GM23338 (cell line): ENCODE data around the gene FASTK.

ENCODE experiments used
- CREB1 ChIP-seq: fragments of 250-450 bp; sonication (Bioruptor Pico); IDR thresholded peaks from 2 replicates; pipeline ENCODE4 v1.5.0; 2020; ENCODE audit warnings: low read depth, mild to moderate bottlenecking, moderate library complexity
- CTCF ChIP-seq, 2 experiments: fragments of 200-600 bp in 1 of 2; sonication (generic) in 1 of 2; conservative IDR thresholded peaks; 2 replicates each; pipeline versions ENCODE4 v1.5.1 to v1.6.1; 2016 to 2017; ENCODE audit warnings: antibody characterized with exemption in 2 of 2, low read depth in 2 of 2, mild to moderate bottlenecking in 2 of 2, moderate library complexity in 1 of 2
- ETS1 ChIP-seq: IDR thresholded peaks from 2 replicates; pipeline ENCODE4 v1.6.1; 2016; ENCODE audit warnings: antibody characterized with exemption
- EZH2 ChIP-seq: fragments of 200-600 bp; sonication (generic); IDR thresholded peaks from one replicate; pipeline ENCODE4 v1.8.0; 2017; ENCODE audit warnings: antibody characterized with exemption, mild to moderate bottlenecking, low read depth; ENCODE audit not compliant: unreplicated experiment
- EZH2phosphoT487 ChIP-seq: fragments of 200-600 bp; sonication (generic); IDR thresholded peaks from one replicate; pipeline ENCODE4 v1.8.1; 2018; ENCODE audit warnings: antibody characterized with exemption; ENCODE audit not compliant: unreplicated experiment
- JUNB ChIP-seq: IDR thresholded peaks from one replicate; pipeline ENCODE4 v1.6.1; 2016; ENCODE audit warnings: antibody characterized with exemption; ENCODE audit not compliant: unreplicated experiment
- NANOG ChIP-seq: IDR thresholded peaks from 2 replicates; pipeline ENCODE4 v1.6.1; 2016; ENCODE audit warnings: antibody characterized with exemption, borderline replicate concordance
- POLR2AphosphoS5 ChIP-seq: IDR thresholded peaks from 2 replicates; pipeline ENCODE4 v1.6.1; 2016; ENCODE audit warnings: antibody characterized with exemption, low read depth
- REST ChIP-seq: IDR thresholded peaks from one replicate; pipeline ENCODE4 v1.6.1; 2018; ENCODE audit warnings: antibody characterized with exemption; ENCODE audit not compliant: unreplicated experiment
- ZNF114 ChIP-seq: fragments of 250-450 bp; sonication (Bioruptor Pico); IDR thresholded peaks from 2 replicates; pipeline ENCODE4 v1.5.0; 2020; ENCODE audit warnings: mild to moderate bottlenecking, moderate library complexity
- ZNF331 ChIP-seq: fragments of 250-450 bp; sonication (Bioruptor Pico); IDR thresholded peaks from 2 replicates; pipeline ENCODE4 v1.5.0; 2020; ENCODE audit warnings: low read depth, mild to moderate bottlenecking, moderate library complexity
- TF ChIP-seq, protein P1 (sequence below): fragments of 250-450 bp; sonication (Bioruptor Pico); IDR thresholded peaks from 2 replicates; pipeline ENCODE4 v1.5.0; 2020; ENCODE audit warnings: mild to moderate bottlenecking, moderate library complexity

GRCh38 chr7:151123158-151123821 lies 42.7 kb upstream of the FASTK start:
- TF ChIP-seq CTCF (conservative IDR thresholded peaks at IDR 0.05; ENCODE audit: low read depth in 2 of 2) (no peak), EZH2 (no peak), CREB1 (CRISPR knock-in tag) (no peak), EZH2phosphoT487 (no peak), POLR2AphosphoS5 (no peak), ZNF331 (CRISPR knock-in tag) (no peak), REST (no peak), JUNB (no peak), ETS1 (no peak), ZNF114 (no peak), NANOG (no peak)
- TF ChIP-seq, protein P1, sequence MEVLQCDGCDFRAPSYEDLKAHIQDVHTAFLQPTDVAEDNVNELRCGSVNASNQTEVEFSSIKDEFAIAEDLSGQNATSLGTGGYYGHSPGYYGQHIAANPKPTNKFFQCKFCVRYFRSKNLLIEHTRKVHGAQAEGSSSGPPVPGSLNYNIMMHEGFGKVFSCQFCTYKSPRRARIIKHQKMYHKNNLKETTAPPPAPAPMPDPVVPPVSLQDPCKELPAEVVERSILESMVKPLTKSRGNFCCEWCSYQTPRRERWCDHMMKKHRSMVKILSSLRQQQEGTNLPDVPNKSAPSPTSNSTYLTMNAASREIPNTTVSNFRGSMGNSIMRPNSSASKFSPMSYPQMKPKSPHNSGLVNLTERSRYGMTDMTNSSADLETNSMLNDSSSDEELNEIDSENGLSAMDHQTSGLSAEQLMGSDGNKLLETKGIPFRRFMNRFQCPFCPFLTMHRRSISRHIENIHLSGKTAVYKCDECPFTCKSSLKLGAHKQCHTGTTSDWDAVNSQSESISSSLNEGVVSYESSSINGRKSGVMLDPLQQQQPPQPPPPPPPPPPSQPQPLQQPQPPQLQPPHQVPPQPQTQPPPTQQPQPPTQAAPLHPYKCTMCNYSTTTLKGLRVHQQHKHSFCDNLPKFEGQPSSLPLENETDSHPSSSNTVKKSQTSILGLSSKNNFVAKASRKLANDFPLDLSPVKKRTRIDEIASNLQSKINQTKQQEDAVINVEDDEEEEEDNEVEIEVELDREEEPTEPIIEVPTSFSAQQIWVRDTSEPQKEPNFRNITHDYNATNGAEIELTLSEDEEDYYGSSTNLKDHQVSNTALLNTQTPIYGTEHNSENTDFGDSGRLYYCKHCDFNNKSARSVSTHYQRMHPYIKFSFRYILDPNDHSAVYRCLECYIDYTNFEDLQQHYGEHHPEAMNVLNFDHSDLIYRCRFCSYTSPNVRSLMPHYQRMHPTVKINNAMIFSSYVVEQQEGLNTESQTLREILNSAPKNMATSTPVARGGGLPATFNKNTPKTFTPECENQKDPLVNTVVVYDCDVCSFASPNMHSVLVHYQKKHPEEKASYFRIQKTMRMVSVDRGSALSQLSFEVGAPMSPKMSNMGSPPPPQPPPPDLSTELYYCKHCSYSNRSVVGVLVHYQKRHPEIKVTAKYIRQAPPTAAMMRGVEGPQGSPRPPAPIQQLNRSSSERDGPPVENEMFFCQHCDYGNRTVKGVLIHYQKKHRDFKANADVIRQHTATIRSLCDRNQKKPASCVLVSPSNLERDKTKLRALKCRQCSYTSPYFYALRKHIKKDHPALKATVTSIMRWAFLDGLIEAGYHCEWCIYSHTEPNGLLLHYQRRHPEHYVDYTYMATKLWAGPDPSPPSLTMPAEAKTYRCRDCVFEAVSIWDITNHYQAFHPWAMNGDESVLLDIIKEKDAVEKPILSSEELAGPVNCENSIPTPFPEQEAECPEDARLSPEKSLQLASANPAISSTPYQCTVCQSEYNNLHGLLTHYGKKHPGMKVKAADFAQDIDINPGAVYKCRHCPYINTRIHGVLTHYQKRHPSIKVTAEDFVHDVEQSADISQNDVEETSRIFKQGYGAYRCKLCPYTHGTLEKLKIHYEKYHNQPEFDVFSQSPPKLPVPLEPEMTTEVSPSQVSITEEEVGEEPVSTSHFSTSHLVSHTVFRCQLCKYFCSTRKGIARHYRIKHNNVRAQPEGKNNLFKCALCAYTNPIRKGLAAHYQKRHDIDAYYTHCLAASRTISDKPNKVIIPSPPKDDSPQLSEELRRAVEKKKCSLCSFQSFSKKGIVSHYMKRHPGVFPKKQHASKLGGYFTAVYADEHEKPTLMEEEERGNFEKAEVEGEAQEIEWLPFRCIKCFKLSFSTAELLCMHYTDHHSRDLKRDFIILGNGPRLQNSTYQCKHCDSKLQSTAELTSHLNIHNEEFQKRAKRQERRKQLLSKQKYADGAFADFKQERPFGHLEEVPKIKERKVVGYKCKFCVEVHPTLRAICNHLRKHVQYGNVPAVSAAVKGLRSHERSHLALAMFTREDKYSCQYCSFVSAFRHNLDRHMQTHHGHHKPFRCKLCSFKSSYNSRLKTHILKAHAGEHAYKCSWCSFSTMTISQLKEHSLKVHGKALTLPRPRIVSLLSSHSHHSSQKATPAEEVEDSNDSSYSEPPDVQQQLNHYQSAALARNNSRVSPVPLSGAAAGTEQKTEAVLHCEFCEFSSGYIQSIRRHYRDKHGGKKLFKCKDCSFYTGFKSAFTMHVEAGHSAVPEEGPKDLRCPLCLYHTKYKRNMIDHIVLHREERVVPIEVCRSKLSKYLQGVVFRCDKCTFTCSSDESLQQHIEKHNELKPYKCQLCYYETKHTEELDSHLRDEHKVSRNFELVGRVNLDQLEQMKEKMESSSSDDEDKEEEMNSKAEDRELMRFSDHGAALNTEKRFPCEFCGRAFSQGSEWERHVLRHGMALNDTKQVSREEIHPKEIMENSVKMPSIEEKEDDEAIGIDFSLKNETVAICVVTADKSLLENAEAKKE (CRISPR knock-in tag), result no peak
